Endothelial cell of umbilical vein (primary cell): ENCODE results near the gene GPR183. TPM values are rescaled to one million over a fixed set of nuclear protein-coding genes. Genes with fewer than 3 reads are reported as not detected.

Source experiments
- BruUV-seq: library from RNA; stranded (reverse); fragments of 400-500 nt; replicated peaks from 2 replicates; lab custom pipeline; 2021; lab: Mats Ljungman, UMichigan
- CTCF ChIA-PET: fragments of 300-600, 350-600 bp; sonication (Branson Sonifier 250); formaldehyde crosslinking; loops from one replicate; lab custom pipeline; 2021; ENCODE audit warnings: antibody characterized with exemption, inconsistent platforms; lab: Charles Lee
- POLR2A ChIA-PET: fragments of 300-600, 350-600 bp; sonication (Branson Sonifier 250); formaldehyde crosslinking; loops from one replicate; lab custom pipeline; 2021; ENCODE audit warnings: antibody characterized with exemption, inconsistent platforms; lab: Charles Lee
- DNase-seq: peaks from one replicate; pipeline ENCODE4 v3.0.0-alpha.2; 2011; ENCODE audit warnings: low read depth, low spot score
- FAIRE-seq: peaks from 2 replicates; lab custom pipeline; 2011; peaks lifted over from hg19 to GRCh38; lab: Jason Lieb, UNC
- H2AFZ ChIP-seq: 2 replicates; pipeline ENCODE4 v1.6.0; 2012; ENCODE audit warnings: low read depth, low read length, control low read depth, inconsistent platforms
- H3K27ac ChIP-seq: 2 replicates; pipeline ENCODE4 v1.5.1; 2011; ENCODE audit warnings: low read depth, mild to moderate bottlenecking, control low read depth, low read length, moderate library complexity; ENCODE audit not compliant: insufficient read depth
- H3K27me3 ChIP-seq, 2 experiments: 2 replicates each; pipeline versions ENCODE4 v1.6.0 to v1.6.1; 2011; ENCODE audit warnings: low read length in 2 of 2, mixed read lengths in 1 of 2; ENCODE audit not compliant: control insufficient read depth in 2 of 2, insufficient read depth in 2 of 2
- H3K36me3 ChIP-seq, 2 experiments: 2 replicates in 1 of 2; 3 replicates in 1 of 2; pipeline ENCODE4 v1.5.1; 2011; ENCODE audit warnings: low read length in 2 of 2, mild to moderate bottlenecking in 1 of 2, moderate library complexity in 1 of 2; ENCODE audit not compliant: control insufficient read depth in 2 of 2, insufficient read depth in 2 of 2; ENCODE audit errors: extremely low read depth in 1 of 2
- H3K4me1 ChIP-seq: 3 replicates; pipeline ENCODE4 v1.5.1; 2011; ENCODE audit warnings: mild to moderate bottlenecking, low read length; ENCODE audit not compliant: control insufficient read depth, insufficient read depth; ENCODE audit errors: extremely low read depth
- H3K4me2 ChIP-seq: 2 replicates; pipeline ENCODE4 v1.6.1; 2011; ENCODE audit warnings: low read length, control low read depth, mixed read lengths; ENCODE audit not compliant: insufficient read depth
- H3K4me3 ChIP-seq, 3 experiments: fragments of 200-600 bp in 1 of 3; sonication (generic), shearing (Covaris generic) in 1 of 3; replicated peaks in 1 of 3; 2 replicates each; pipeline ENCODE4 v1.5.1; 2011 to 2016; ENCODE audit warnings: control low read depth in 3 of 3, low read length in 3 of 3, mild to moderate bottlenecking in 2 of 3, inconsistent platforms in 1 of 3, low read depth in 1 of 3, moderate library complexity in 1 of 3; ENCODE audit not compliant: insufficient read depth in 1 of 3
- H3K79me2 ChIP-seq: 2 replicates; pipeline ENCODE4 v1.6.0; 2012; ENCODE audit warnings: low read length, inconsistent platforms; ENCODE audit not compliant: control insufficient read depth, insufficient read depth
- H3K9ac ChIP-seq: replicated peaks from 2 replicates; pipeline ENCODE3; 2011; ENCODE audit warnings: low read length, control low read depth; ENCODE audit not compliant: insufficient read depth; ENCODE audit errors: extremely low read depth
- H3K9me1 ChIP-seq: replicated peaks from 3 replicates; pipeline ENCODE4 v1.6.0; 2011; ENCODE audit warnings: mild to moderate bottlenecking, low read length; ENCODE audit not compliant: control insufficient read depth, insufficient read depth; ENCODE audit errors: extremely low read depth
- H3K9me3 ChIP-seq: replicated peaks from 2 replicates; pipeline ENCODE4 v1.5.1; 2012; ENCODE audit warnings: low read length, inconsistent platforms; ENCODE audit not compliant: control insufficient read depth, insufficient read depth
- H4K20me1 ChIP-seq: replicated peaks from 2 replicates; pipeline ENCODE3; 2011; ENCODE audit warnings: mild to moderate bottlenecking, low read length; ENCODE audit not compliant: control insufficient read depth, insufficient read depth; ENCODE audit errors: extremely low read depth
- EZH2 ChIP-seq: IDR thresholded peaks from 2 replicates; pipeline ENCODE4 v1.6.1; 2012; ENCODE audit warnings: borderline replicate concordance, low read depth, mild to moderate bottlenecking, moderate library complexity, low read length, inconsistent platforms; ENCODE audit not compliant: severe bottlenecking
- GATA2 ChIP-seq: IDR thresholded peaks from 2 replicates; pipeline ENCODE4 v1.7.0; 2011; ENCODE audit warnings: low read depth, mild to moderate bottlenecking, moderate library complexity, mixed read lengths, low read length; ENCODE audit not compliant: insufficient read length, insufficient read depth
- JUN ChIP-seq: IDR thresholded peaks from 2 replicates; pipeline ENCODE4 v1.6.1; 2011; ENCODE audit warnings: borderline replicate concordance, low read depth; ENCODE audit not compliant: insufficient read length, insufficient read depth
- MAX ChIP-seq: IDR thresholded peaks from 2 replicates; pipeline ENCODE4 v1.6.1; 2011; ENCODE audit not compliant: insufficient read depth, insufficient read length
- MYC ChIP-seq: IDR thresholded peaks from one replicate; pipeline ENCODE4 v1.6.1; 2011; ENCODE audit warnings: mild to moderate bottlenecking, low read depth, low read length
- POLR2A ChIP-seq: IDR thresholded peaks from 2 replicates; pipeline ENCODE4 v1.6.1; 2012; ENCODE audit warnings: low read depth, mild to moderate bottlenecking, control low read depth, low read length
- POLR2AphosphoS5 ChIP-seq: IDR thresholded peaks from 2 replicates; pipeline ENCODE4 v1.6.1; 2012; ENCODE audit warnings: low read depth, mild to moderate bottlenecking, control low read depth, low read length, moderate library complexity; ENCODE audit not compliant: insufficient read depth
- dilution Hi-C: fragments of 300-500 bp; cut with MboI; formaldehyde crosslinking; loops from one replicate; pipeline ENCODE4 v1.15.0; 2019; ENCODE audit warnings: low sequenced_read_pairs; ENCODE audit not compliant: extremely low pct_ligation_motif_present
- intact Hi-C: fragments of 100-400 bp; cut with micrococcal nuclease; formaldehyde crosslinking; loops from one replicate; pipeline ENCODE4 v1.10.0; 2022
- polyA plus RNA-seq, 4 experiments: library from polyadenylated mRNA; depleted of rRNA in 3 of 4; stranded (reverse) in 3 of 4; unstranded in 1 of 4; fragments of >200 nt; gene quantifications; 2 replicates each; pipeline versions ENCODE4 v1.2.1 to v1.2.3, GENCODE V29; 2011 to 2012; ENCODE audit warnings: missing spikeins in 1 of 4
- total RNA-seq: library from RNA; stranded (reverse); gene quantifications from 2 replicates; pipeline ENCODE4 v1.2.3, GENCODE V29; 2021

GPR183 gene
- total and polyA plus RNA-seq, 2 donors (not counting 3 experiments of a cell fraction or from before 2014, with no cell fraction given), result 0.23 TPM; not detected in 1

GRCh38 chr13:99293178-99293577 lies 14.0 kb downstream of the GPR183 start:
- no peak for DNase-seq
- Histone ChIP-seq H3K4me3 (no peak overlapping the region), H3K4me2 (no peak overlapping the region), H2AFZ (no peak overlapping the region), H3K27ac (no peak overlapping the region), H3K9ac (no peak overlapping the region), H4K20me1 (no peaks in the 10 kb centered on the region), H3K4me1 (no peaks in the 10 kb centered on the region), H3K36me3 (no peaks in the 10 kb centered on the region), H3K9me1 (no peaks in the 10 kb centered on the region), H3K9me3 (no peaks in the 10 kb centered on the region), H3K27me3 (no peaks in the 10 kb centered on the region), H3K79me2 (no peaks in the 10 kb centered on the region)
- intact Hi-C loops (no loop called here), dilution Hi-C loops (no loop called here)
- no TSS peak for BruUV-seq
- no peak for FAIRE-seq
- CTCF ChIA-PET, result interaction anchor here (0.9 to 1.2 kb wide), 2 partner anchors 9 to 29 kb away, joined by 3 read pairs; no protein-coding TSS in a partner anchor
- POLR2A ChIA-PET, result interaction anchor here (0.6 kb wide), 1 partner anchor 384 kb away, joined by 3 read pairs; no protein-coding TSS in a partner anchor
- TF ChIP-seq MAX (no peak), POLR2AphosphoS5 (no peak), MYC (no peak), GATA2 (no peak), EZH2 (no peak), POLR2A (no peak)

- BruUV-seq, result no TSS peak
- FAIRE-seq, result no peak
- DNase-seq, result no peak
- no peaks in the 10 kb centered on the region for H4K20me1 ChIP-seq
- no peaks in the 10 kb centered on the region for H3K9me1 ChIP-seq
- no peaks in the 10 kb centered on the region for H3K4me1 ChIP-seq
- no peak overlapping the region for H2AFZ ChIP-seq
- POLR2A ChIA-PET, result no interaction called here
- TF ChIP-seq JUN (no peak), GATA2 (no peak), POLR2A (no peak), EZH2 (no peak), MAX (no peak)
- no peak overlapping the region for H3K4me3 ChIP-seq
- H3K9me3 ChIP-seq, result no peaks in the 10 kb centered on the region
- H3K9ac ChIP-seq, result no peak overlapping the region
- no peaks in the 10 kb centered on the region for H3K36me3 ChIP-seq
- intact Hi-C loops (no loop called here), dilution Hi-C loops (no loop called here)
- no peak overlapping the region for H3K27ac ChIP-seq
- H3K27me3 ChIP-seq, result no peaks in the 10 kb centered on the region
- CTCF ChIA-PET, result no interaction called here
- no peak overlapping the region for H3K4me2 ChIP-seq
- H3K79me2 ChIP-seq, result no peaks in the 10 kb centered on the region
Measured at GRCh38 chr13:99290894-99291293, 16.3 kb downstream of the GPR183 start.
